ENCODE measurements around the gene LRRK1.

LRRK1 gene

GRCh38 chr15:101062063-101062462, 142.9 kb downstream of the LRRK1 start:
- H3K4me3 ChIP-seq (ENCODE audit: low read length in 2 of 2), result no peak overlapping the region
- H3K27ac ChIP-seq (ENCODE audit: low read length), result no peak overlapping the region
- no peaks in the 10 kb centered on the region for H3K27me3 ChIP-seq (ENCODE audit: control insufficient read depth in 1 of 2, insufficient read depth in 2 of 2, low read length in 2 of 2)
- H3K4me1 ChIP-seq (ENCODE audit: control insufficient read depth, insufficient read depth, low read length), result peaks cover 8% of the 10 kb centered on the region
- peaks cover 0 to 3% of the 10 kb centered on the region in 2 donors for H3K36me3 ChIP-seq (ENCODE audit: control insufficient read depth in 2 of 2, insufficient read depth in 2 of 2, low read length in 2 of 2)
- no peaks in the 10 kb centered on the region for H3K9me3 ChIP-seq (ENCODE audit: control insufficient read depth in 2 of 2, low read length in 2 of 2)
- H3K9ac ChIP-seq (ENCODE audit: low read length in 2 of 2), result no peak overlapping the region

GRCh38 chr15:101062471-101063171, 143.5 kb downstream of the LRRK1 start:
- H3K27me3 ChIP-seq (ENCODE audit: control insufficient read depth in 1 of 2, insufficient read depth in 2 of 2, low read length in 2 of 2), result no peaks in the 10 kb centered on the region
- no peak overlapping the region for H3K9ac ChIP-seq (ENCODE audit: low read length in 2 of 2)
- no peak overlapping the region for H3K4me3 ChIP-seq (ENCODE audit: low read length in 2 of 2)
- H3K9me3 ChIP-seq (ENCODE audit: control insufficient read depth in 2 of 2, low read length in 2 of 2), result no peaks in the 10 kb centered on the region
- H3K4me1 ChIP-seq (ENCODE audit: control insufficient read depth, insufficient read depth, low read length), result peaks cover 8% of the 10 kb centered on the region
- no peak overlapping the region for H3K27ac ChIP-seq (ENCODE audit: low read length)
- peaks cover 0 to 2% of the 10 kb centered on the region in 2 donors for H3K36me3 ChIP-seq (ENCODE audit: control insufficient read depth in 2 of 2, insufficient read depth in 2 of 2, low read length in 2 of 2)

- Histone ChIP-seq H3K9ac (ENCODE audit: low read length in 2 of 2) (no peak overlapping the region), H3K4me3 (ENCODE audit: low read length in 2 of 2) (no peak overlapping the region), H3K27me3 (ENCODE audit: control insufficient read depth in 1 of 2, insufficient read depth in 2 of 2, low read length in 2 of 2) (no peaks in the 10 kb centered on the region), H3K4me1 (ENCODE audit: control insufficient read depth, insufficient read depth, low read length) (peaks cover 10% of the 10 kb centered on the region), H3K36me3 (ENCODE audit: control insufficient read depth in 2 of 2, insufficient read depth in 2 of 2, low read length in 2 of 2) (no peaks in the 10 kb centered on the region), H3K9me3 (ENCODE audit: control insufficient read depth in 2 of 2, low read length in 2 of 2) (no peaks in the 10 kb centered on the region), H3K27ac (ENCODE audit: low read length) (no peak overlapping the region)
These were observed 144.1 kb downstream of the LRRK1 start for GRCh38 chr15:101063212-101063611.

- H3K36me3 ChIP-seq (ENCODE audit: control insufficient read depth in 2 of 2, insufficient read depth in 2 of 2, low read length in 2 of 2), result no peaks in the 10 kb centered on the region
- no peak overlapping the region for H3K4me3 ChIP-seq (ENCODE audit: low read length in 2 of 2)
- H3K27ac ChIP-seq (ENCODE audit: low read length), result no peak overlapping the region
- no peaks in the 10 kb centered on the region for H3K9me3 ChIP-seq (ENCODE audit: control insufficient read depth in 2 of 2, low read length in 2 of 2)
- no peak overlapping the region for H3K9ac ChIP-seq (ENCODE audit: low read length in 2 of 2)
- H3K27me3 ChIP-seq (ENCODE audit: control insufficient read depth in 1 of 2, insufficient read depth in 2 of 2, low read length in 2 of 2), result no peaks in the 10 kb centered on the region
- H3K4me1 ChIP-seq (ENCODE audit: control insufficient read depth, insufficient read depth, low read length), result peaks cover 17% of the 10 kb centered on the region
These were observed 145.0 kb downstream of the LRRK1 start for GRCh38 chr15:101063891-101064794.

GRCh38 chr15:101064795-101065569, 145.8 kb downstream of the LRRK1 start:
- Histone ChIP-seq H3K4me1 (ENCODE audit: control insufficient read depth, insufficient read depth, low read length) (peaks cover 18% of the 10 kb centered on the region), H3K4me3 (ENCODE audit: low read length in 2 of 2) (no peak overlapping the region), H3K27ac (ENCODE audit: low read length) (no peak overlapping the region), H3K9me3 (ENCODE audit: control insufficient read depth in 2 of 2, low read length in 2 of 2) (no peaks in the 10 kb centered on the region), H3K36me3 (ENCODE audit: control insufficient read depth in 2 of 2, insufficient read depth in 2 of 2, low read length in 2 of 2) (no peaks in the 10 kb centered on the region), H3K9ac (ENCODE audit: low read length in 2 of 2) (no peak overlapping the region), H3K27me3 (ENCODE audit: control insufficient read depth in 1 of 2, insufficient read depth in 2 of 2, low read length in 2 of 2) (no peaks in the 10 kb centered on the region)

- H3K27me3 ChIP-seq (ENCODE audit: control insufficient read depth in 1 of 2, insufficient read depth in 2 of 2, low read length in 2 of 2), result no peaks in the 10 kb centered on the region
- no peak overlapping the region for H3K9ac ChIP-seq (ENCODE audit: low read length in 2 of 2)
- no peaks in the 10 kb centered on the region for H3K36me3 ChIP-seq (ENCODE audit: control insufficient read depth in 2 of 2, insufficient read depth in 2 of 2, low read length in 2 of 2)
- no peaks in the 10 kb centered on the region for H3K9me3 ChIP-seq (ENCODE audit: control insufficient read depth in 2 of 2, low read length in 2 of 2)
- no peak overlapping the region for H3K4me3 ChIP-seq (ENCODE audit: low read length in 2 of 2)
- H3K27ac ChIP-seq (ENCODE audit: low read length), result no peak overlapping the region
- H3K4me1 ChIP-seq (ENCODE audit: control insufficient read depth, insufficient read depth, low read length), result peaks cover 18% of the 10 kb centered on the region
These were observed 146.5 kb downstream of the LRRK1 start for GRCh38 chr15:101065570-101066221.

GRCh38 chr15:101066501-101067408, 147.6 kb downstream of the LRRK1 start:
- Histone ChIP-seq H3K27ac (ENCODE audit: low read length) (no peak overlapping the region), H3K27me3 (ENCODE audit: control insufficient read depth in 1 of 2, insufficient read depth in 2 of 2, low read length in 2 of 2) (no peaks in the 10 kb centered on the region), H3K9ac (ENCODE audit: low read length in 2 of 2) (no peak overlapping the region), H3K9me3 (ENCODE audit: control insufficient read depth in 2 of 2, low read length in 2 of 2) (no peaks in the 10 kb centered on the region), H3K36me3 (ENCODE audit: control insufficient read depth in 2 of 2, insufficient read depth in 2 of 2, low read length in 2 of 2) (no peaks in the 10 kb centered on the region), H3K4me3 (ENCODE audit: low read length in 2 of 2) (no peak overlapping the region), H3K4me1 (ENCODE audit: control insufficient read depth, insufficient read depth, low read length) (peaks cover 18% of the 10 kb centered on the region)

- Histone ChIP-seq H3K36me3 (ENCODE audit: control insufficient read depth in 2 of 2, insufficient read depth in 2 of 2, low read length in 2 of 2) (no peaks in the 10 kb centered on the region), H3K9ac (ENCODE audit: low read length in 2 of 2) (no peak overlapping the region), H3K27me3 (ENCODE audit: control insufficient read depth in 1 of 2, insufficient read depth in 2 of 2, low read length in 2 of 2) (no peaks in the 10 kb centered on the region), H3K27ac (ENCODE audit: low read length) (no peak overlapping the region), H3K9me3 (ENCODE audit: control insufficient read depth in 2 of 2, low read length in 2 of 2) (no peaks in the 10 kb centered on the region), H3K4me3 (ENCODE audit: low read length in 2 of 2) (no peak overlapping the region), H3K4me1 (ENCODE audit: control insufficient read depth, insufficient read depth, low read length) (peaks cover 18% of the 10 kb centered on the region)
These were observed 148.7 kb downstream of the LRRK1 start for GRCh38 chr15:101067660-101068522.

- no peaks in the 10 kb centered on the region for H3K9me3 ChIP-seq (ENCODE audit: control insufficient read depth in 2 of 2, low read length in 2 of 2)
- H3K27ac ChIP-seq (ENCODE audit: low read length), result no peak overlapping the region
- H3K36me3 ChIP-seq (ENCODE audit: control insufficient read depth in 2 of 2, insufficient read depth in 2 of 2, low read length in 2 of 2), result no peaks in the 10 kb centered on the region
- H3K4me3 ChIP-seq (ENCODE audit: low read length in 2 of 2), result no peak overlapping the region
- peaks cover 18% of the 10 kb centered on the region for H3K4me1 ChIP-seq (ENCODE audit: control insufficient read depth, insufficient read depth, low read length)
- H3K27me3 ChIP-seq (ENCODE audit: control insufficient read depth in 1 of 2, insufficient read depth in 2 of 2, low read length in 2 of 2), result no peaks in the 10 kb centered on the region
- no peak overlapping the region for H3K9ac ChIP-seq (ENCODE audit: low read length in 2 of 2)
These were observed 149.4 kb downstream of the LRRK1 start for GRCh38 chr15:101068523-101068960.

Measured in stomach smooth muscle (tissue), 2 donors.